ENCODE data around the gene RPL10L. TPM values are rescaled to one million over a fixed set of nuclear protein-coding genes. Genes with fewer than 3 reads are reported as not detected.

RPL10L gene
- total RNA-seq (2014; rRNA removed; shearing (Covaris generic)), result not detected in 2 replicates

GRCh38 chr14:46651526-46652144, at the start of gene RPL10L:
RPL10L (minus strand) TSS chr14:46651781; CDS start chr14:46651736, 45 bp downstream.
- H3K4me3 ChIP-seq (ENCODE audit: insufficient read depth, low read depth, low read length), result no peak within 1 kb of the TSS
- peak; percentile 30 for DNase-seq
- no peaks in the 10 kb centered on the region for H3K36me3 ChIP-seq (replicated peaks; ENCODE audit: control insufficient read depth, insufficient read depth, low read length)

GRCh38 chr14:46691819-46692218, 40.2 kb upstream of the RPL10L start:
- H3K27me3 ChIP-seq (ENCODE audit: control insufficient read depth, insufficient read depth, low read length), result no peaks in the 10 kb centered on the region
- no peak for DNase-seq
- H3K36me3 ChIP-seq (replicated peaks; ENCODE audit: control insufficient read depth, insufficient read depth, low read length), result no peaks in the 10 kb centered on the region
- H3K4me3 ChIP-seq (ENCODE audit: insufficient read depth, low read depth, low read length), result no peak overlapping the region

More at GRCh38 chr14:46651526-46652144, at the start of gene RPL10L:
- no peaks in the 10 kb centered on the region for H3K27me3 ChIP-seq (ENCODE audit: control insufficient read depth, insufficient read depth, low read length)

GRCh38 chr14:46686652-46687051, 35.1 kb upstream of the RPL10L start:
- Histone ChIP-seq H3K4me3 (ENCODE audit: insufficient read depth, low read depth, low read length) (no peak overlapping the region), H3K36me3 (replicated peaks; ENCODE audit: control insufficient read depth, insufficient read depth, low read length) (no peaks in the 10 kb centered on the region), H3K27me3 (ENCODE audit: control insufficient read depth, insufficient read depth, low read length) (no peaks in the 10 kb centered on the region)
- no peak for DNase-seq

DNA sequence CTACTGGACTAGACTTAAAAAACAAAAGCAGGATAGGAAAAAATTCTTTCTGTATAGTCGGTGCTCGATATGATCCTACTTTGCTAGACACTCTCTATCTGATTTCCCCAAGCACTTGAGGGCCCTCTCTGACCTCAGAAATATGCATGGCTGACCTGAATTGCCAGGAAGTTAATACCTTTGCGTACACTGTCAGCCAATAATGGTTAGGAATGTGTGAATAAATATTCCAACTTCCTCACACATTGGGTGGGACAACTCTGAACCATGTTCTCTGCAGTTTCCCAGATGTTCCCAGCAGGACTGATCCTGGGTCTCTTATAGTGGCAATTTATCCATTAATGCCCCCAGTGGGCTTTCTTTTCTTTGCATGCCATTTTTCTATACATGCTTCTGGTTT, 20.5 kb upstream of the RPL10L start:
- H3K27me3 ChIP-seq (ENCODE audit: control insufficient read depth, insufficient read depth, low read length), result no peaks in the 10 kb centered on the region
- no peaks in the 10 kb centered on the region for H3K36me3 ChIP-seq (replicated peaks; ENCODE audit: control insufficient read depth, insufficient read depth, low read length)
- H3K4me3 ChIP-seq (ENCODE audit: insufficient read depth, low read depth, low read length), result no peak overlapping the region
- DNase-seq, result no peak

GRCh38 chr14:46663382-46663781, 11.8 kb upstream of the RPL10L start:
- no peak overlapping the region for H3K4me3 ChIP-seq (ENCODE audit: insufficient read depth, low read depth, low read length)
- no peak for DNase-seq
- no peaks in the 10 kb centered on the region for H3K27me3 ChIP-seq (ENCODE audit: control insufficient read depth, insufficient read depth, low read length)
- H3K36me3 ChIP-seq (replicated peaks; ENCODE audit: control insufficient read depth, insufficient read depth, low read length), result no peaks in the 10 kb centered on the region

DNA sequence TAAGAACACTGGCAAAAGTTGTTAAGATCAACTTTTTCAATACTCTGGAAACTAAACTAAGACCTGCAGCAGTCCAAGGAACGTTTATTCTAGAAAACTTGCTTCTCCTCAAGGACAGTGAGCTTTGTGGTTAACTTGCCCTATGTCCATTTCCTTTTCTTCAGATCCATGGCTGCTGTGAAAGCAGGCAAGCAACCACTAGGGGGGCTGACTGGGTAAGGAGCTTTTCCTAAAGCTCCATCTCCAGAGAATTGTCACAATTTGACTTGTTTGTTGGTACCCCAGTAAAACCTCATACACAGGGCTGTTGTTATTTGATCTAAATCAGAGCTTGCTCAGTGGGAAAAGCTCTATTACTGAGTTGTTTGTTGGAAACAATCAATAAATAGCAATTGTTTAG, 10.1 kb upstream of the RPL10L start:
- Histone ChIP-seq H3K36me3 (replicated peaks; ENCODE audit: control insufficient read depth, insufficient read depth, low read length) (no peaks in the 10 kb centered on the region), H3K4me3 (ENCODE audit: insufficient read depth, low read depth, low read length) (no peak overlapping the region), H3K27me3 (ENCODE audit: control insufficient read depth, insufficient read depth, low read length) (no peaks in the 10 kb centered on the region)
- DNase-seq, result peak; percentile 9

DNA sequence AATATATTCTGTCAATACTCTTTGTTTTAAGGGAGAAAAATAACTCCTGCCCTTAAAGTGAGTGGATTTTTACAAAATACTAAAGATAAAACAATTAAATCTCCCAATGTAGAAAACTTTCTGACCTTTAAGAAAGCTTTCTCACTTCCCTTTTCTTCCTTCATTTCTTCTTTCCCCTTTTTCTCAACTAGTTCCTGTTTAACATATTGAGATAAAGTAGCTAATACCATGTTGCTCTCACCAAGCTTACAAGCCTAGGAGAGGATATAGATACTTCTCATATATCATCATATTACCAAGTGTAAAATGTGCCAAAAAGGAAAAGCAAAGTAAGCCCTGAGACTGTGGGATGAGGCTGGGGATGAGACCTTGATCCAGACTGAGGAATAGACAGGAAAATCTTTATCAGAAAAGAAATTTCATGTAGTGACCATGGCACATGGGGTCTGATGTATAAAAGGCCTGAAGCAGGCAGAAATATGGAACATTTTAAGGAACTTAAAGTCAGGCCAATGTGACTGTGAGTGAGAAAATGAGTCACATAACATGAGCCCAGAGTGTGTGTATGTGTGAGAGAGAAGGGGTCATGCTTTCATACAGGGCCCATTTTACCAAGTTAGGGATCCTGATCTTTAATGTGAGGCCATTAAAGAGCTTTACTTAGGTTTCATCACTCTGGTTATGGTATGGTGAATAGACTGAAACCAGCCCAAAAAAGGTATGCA, 1.6 kb upstream of the RPL10L start:
- H3K36me3 ChIP-seq (replicated peaks; ENCODE audit: control insufficient read depth, insufficient read depth, low read length), result no peaks in the 10 kb centered on the region
- H3K4me3 ChIP-seq (ENCODE audit: insufficient read depth, low read depth, low read length), result no peak overlapping the region
- DNase-seq, result no peak
- no peaks in the 10 kb centered on the region for H3K27me3 ChIP-seq (ENCODE audit: control insufficient read depth, insufficient read depth, low read length)

DNA sequence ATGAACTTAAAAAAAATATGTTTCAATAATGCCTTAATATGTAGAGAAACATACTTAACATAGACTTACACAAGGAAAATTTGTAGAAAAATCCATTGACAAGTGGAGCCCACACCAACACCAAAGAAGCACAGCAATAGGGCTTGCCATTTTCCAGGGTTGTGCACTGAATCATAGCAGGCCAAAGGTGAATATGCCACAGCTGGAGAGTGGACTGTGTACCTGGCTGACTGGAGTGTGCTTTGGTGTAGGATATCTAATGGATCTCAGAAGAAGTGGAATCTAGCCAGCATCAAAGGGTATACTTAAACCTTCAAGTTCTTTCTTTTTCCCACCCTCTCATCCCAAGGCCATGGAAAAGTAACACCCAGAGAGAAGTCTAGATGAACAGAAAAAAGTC, 4.8 kb downstream of the RPL10L start:
- no peak overlapping the region for H3K4me3 ChIP-seq (ENCODE audit: insufficient read depth, low read depth, low read length)
- no peaks in the 10 kb centered on the region for H3K27me3 ChIP-seq (ENCODE audit: control insufficient read depth, insufficient read depth, low read length)
- DNase-seq, result no peak
- H3K36me3 ChIP-seq (replicated peaks; ENCODE audit: control insufficient read depth, insufficient read depth, low read length), result no peaks in the 10 kb centered on the region

GRCh38 chr14:46626876-46627275, 24.7 kb downstream of the RPL10L start:
- H3K36me3 ChIP-seq (replicated peaks; ENCODE audit: control insufficient read depth, insufficient read depth, low read length), result no peaks in the 10 kb centered on the region
- DNase-seq, result no peak
- H3K27me3 ChIP-seq (ENCODE audit: control insufficient read depth, insufficient read depth, low read length), result no peaks in the 10 kb centered on the region
- no peak overlapping the region for H3K4me3 ChIP-seq (ENCODE audit: insufficient read depth, low read depth, low read length)

Data from H7 (cell line).